SH-SY5Y (cell line): ENCODE measurements around the gene IQSEC3.

Experiments used
- GATA2 ChIP-seq: IDR thresholded peaks from 2 replicates; pipeline ENCODE4 v1.6.1; 2011; ENCODE audit warnings: mild to moderate bottlenecking, low read depth, low read length
- GATA3 ChIP-seq: IDR thresholded peaks from 2 replicates; pipeline ENCODE4 v1.6.1; 2011; ENCODE audit warnings: low read depth, mild to moderate bottlenecking, low read length, moderate library complexity

DNA sequence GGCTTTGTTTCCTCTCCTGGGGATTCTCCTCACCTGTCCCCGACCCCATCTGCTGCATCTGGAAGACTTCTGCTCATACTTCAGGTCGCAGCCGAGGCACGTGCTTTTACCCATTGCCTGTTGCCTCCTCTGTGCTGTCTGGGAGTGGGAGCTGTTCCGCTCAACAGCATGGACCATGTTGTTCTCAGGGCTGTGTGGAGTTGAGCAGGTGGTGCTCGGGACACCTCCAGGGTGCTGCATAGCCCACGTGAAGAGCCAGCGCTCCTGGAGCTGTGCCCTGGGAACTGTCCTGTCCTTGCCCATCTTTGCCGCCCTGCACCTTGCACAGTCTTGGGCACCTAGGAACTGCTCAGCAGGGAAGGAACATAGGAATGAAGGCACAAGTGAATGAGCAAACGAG, 62.4 kb downstream of the IQSEC3 start:
- TF ChIP-seq GATA3: no peak
- no peak for TF ChIP-seq GATA2
